SJCRH30 (cell line): ENCODE data around the gene NOD1. TPM values are rescaled to one million over a fixed set of nuclear protein-coding genes. Genes with fewer than 3 reads are reported as not detected.
"Not testable (repeated sequence)": the region's sequence is repeated elsewhere in the genome, so short reads cannot be mapped to it uniquely, and the experiment has no call there.

Source experiments
- DNase-seq, 2 experiments: peaks; one replicate each; pipeline ENCODE4 v3.0.0-alpha.2; 2015 to 2020
- H3K27ac ChIP-seq: fragments of 250-450 bp; sonication (Bioruptor Pico); 2 replicates; pipeline ENCODE4 v1.5.1; 2020; ENCODE audit warnings: mild to moderate bottlenecking, moderate library complexity
- H3K27me3 ChIP-seq: fragments of 250-450 bp; sonication (Bioruptor Pico); 2 replicates; pipeline ENCODE4 v1.5.1; 2020; ENCODE audit warnings: mild to moderate bottlenecking, moderate library complexity
- H3K36me3 ChIP-seq: fragments of 250-450 bp; sonication (Bioruptor Pico); 2 replicates; pipeline ENCODE4 v1.5.1; 2020; ENCODE audit warnings: mild to moderate bottlenecking, moderate library complexity
- H3K4me1 ChIP-seq: fragments of 250-450 bp; sonication (Bioruptor Pico); 2 replicates; pipeline ENCODE4 v1.5.1; 2020; ENCODE audit warnings: mild to moderate bottlenecking, moderate library complexity
- H3K4me3 ChIP-seq: fragments of 250-450 bp; sonication (Bioruptor Pico); 2 replicates; pipeline ENCODE4 v1.5.1; 2020; ENCODE audit warnings: mild to moderate bottlenecking, moderate library complexity
- H3K9me3 ChIP-seq: fragments of 250-450 bp; sonication (Bioruptor Pico); replicated peaks from 2 replicates; pipeline ENCODE4 v1.5.1; 2020; ENCODE audit warnings: mild to moderate bottlenecking, moderate library complexity
- total RNA-seq: library from RNA; depleted of rRNA; stranded (reverse); fragments of >200 nt; shearing (Covaris generic); gene quantifications from 2 replicates; pipeline ENCODE4 v1.2.3, GENCODE V29; 2014

The NOD1 gene
- total RNA-seq, 1 experiment from 2014 or later = 11.4 TPM

DNA sequence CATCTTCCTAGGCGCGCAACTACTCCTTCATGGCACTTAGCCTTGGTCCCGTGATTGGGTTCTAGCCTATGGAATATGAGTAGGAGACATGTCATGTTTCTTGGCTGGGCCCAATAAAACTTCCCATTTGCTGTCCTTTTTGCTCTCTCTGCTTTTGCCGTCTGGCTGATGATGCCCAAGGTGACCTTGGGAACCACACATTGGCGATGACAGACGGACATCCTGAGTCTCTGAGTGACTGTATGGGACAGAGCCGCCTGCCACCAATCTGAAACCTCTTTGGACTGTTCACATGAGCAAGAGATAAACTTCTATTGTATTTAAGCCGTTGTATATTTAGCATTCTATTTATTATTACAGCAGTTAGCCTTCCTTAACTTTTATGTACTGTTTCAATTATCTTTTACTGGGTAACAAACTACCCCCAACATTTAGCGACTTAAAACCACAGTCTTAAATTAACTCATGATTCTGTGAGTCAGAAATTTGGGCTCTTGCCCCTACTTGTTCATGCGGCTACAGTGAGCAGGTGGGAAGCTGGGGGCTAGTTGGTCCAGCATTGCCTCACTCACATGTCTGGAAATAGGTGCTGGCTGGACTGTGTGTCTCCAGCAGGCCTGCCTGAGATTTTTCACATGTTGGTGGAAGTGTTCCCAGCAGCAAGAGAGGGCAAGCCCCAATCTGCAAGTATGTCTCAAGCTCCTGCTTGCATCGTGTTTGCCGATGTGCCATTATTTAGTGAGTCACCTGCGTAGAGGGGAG lies 71.7 kb downstream of the NOD1 start:
- DNase-seq = peak; percentile 45 to 53
- H3K27ac ChIP-seq = no peak overlapping the region; the same call in 1 of the 2 replicates
- H3K4me1 ChIP-seq = peaks cover 7% of the 10 kb centered on the region; the same call in 1 of the 2 replicates

DNA sequence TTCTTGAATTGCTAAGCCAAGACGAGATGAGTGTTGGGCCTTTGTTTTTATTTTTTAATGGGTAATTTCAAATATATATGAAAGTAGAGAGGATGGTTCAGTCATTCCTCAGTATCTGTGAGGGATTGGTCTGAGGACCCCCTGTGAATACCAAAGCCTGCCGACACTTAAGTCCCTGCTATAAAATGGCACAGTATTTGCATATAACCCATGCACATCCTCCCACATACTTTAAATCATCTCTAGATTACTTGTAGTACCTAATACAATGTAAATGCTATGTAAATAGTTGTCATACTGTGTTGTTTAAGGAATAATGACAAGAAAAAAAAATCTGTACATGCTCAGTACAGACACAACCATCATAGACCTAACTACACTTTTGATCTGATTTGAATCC lies 73.4 kb downstream of the NOD1 start:
- no peak overlapping the region for H3K27ac ChIP-seq

More for the DNA sequence above, 71.7 kb downstream of the NOD1 start:
- Histone ChIP-seq H3K36me3 (peaks cover 6% of the 10 kb centered on the region), H3K27me3 (no peaks in the 10 kb centered on the region), H3K9me3 (no peaks in the 10 kb centered on the region), H3K4me3 (no peak overlapping the region)

DNA sequence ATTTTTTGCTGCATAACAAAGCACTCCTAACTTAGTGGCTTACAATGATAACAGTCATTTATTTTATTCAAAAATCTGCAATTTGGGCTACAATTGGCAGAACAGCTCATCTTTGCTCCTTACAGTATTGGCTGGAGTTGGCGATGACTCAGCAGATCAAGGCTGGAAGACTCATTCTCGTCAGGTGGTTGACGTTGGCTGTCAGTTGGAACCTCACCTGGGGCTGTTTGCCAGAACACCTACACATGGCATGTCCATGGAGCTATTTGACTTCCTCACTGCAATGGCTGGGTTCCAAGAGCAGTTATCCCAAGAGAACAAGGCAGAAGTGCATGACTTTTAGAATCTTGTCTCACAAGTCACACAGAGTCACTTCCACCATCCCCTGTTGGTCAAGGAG lies 75.1 kb downstream of the NOD1 start:
- Histone ChIP-seq H3K4me1 (peaks cover 7% of the 10 kb centered on the region; the same call in 1 of the 2 replicates), H3K36me3 (peaks cover 6% of the 10 kb centered on the region), H3K27ac (no peak overlapping the region), H3K4me3 (no peak overlapping the region), H3K9me3 (no peaks in the 10 kb centered on the region), H3K27me3 (no peaks in the 10 kb centered on the region)
- no peak for DNase-seq

More for the DNA sequence above, 73.4 kb downstream of the NOD1 start:
- Histone ChIP-seq H3K36me3 (peaks cover 6% of the 10 kb centered on the region), H3K4me1 (peaks cover 7% of the 10 kb centered on the region; the same call in 1 of the 2 replicates), H3K27me3 (no peaks in the 10 kb centered on the region), H3K4me3 (no peak overlapping the region), H3K9me3 (no peaks in the 10 kb centered on the region)
- no peak for DNase-seq

- H3K9me3 ChIP-seq = no peaks in the 10 kb centered on the region
- H3K36me3 ChIP-seq = peaks cover 2% of the 10 kb centered on the region; the same call in 1 of the 2 replicates
- no peaks in the 10 kb centered on the region for H3K4me1 ChIP-seq
- no peak overlapping the region for H3K27ac ChIP-seq
- H3K27me3 ChIP-seq = no peaks in the 10 kb centered on the region
- DNase-seq = no peak
- no peak overlapping the region for H3K4me3 ChIP-seq
Observed at GRCh38 chr7:30396389-30396788, 82.2 kb downstream of the NOD1 start.

DNA sequence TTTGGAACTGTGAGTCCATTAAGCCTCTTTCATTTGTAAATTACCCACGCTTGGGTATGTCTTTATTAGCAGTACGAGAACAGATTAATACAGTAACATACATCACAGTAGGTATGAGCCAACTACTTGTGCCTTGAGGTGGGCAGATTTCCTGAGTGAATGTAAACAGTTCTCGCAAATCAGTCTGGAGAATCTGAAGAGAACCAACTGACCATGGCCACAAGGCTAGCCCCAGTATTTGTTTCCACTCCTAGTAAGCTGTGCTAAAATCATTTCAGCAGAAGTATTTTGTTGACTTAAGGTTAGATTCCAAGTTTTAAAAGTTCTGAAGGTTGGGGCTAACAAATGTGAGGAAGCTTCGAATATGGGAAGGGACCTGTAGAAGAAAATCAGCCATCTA lies 82.9 kb downstream of the NOD1 start:
- Histone ChIP-seq H3K4me3 (no peak overlapping the region), H3K27ac (no peak overlapping the region), H3K27me3 (no peaks in the 10 kb centered on the region), H3K36me3 (peaks cover 2% of the 10 kb centered on the region; the same call in 1 of the 2 replicates), H3K9me3 (no peaks in the 10 kb centered on the region), H3K4me1 (no peaks in the 10 kb centered on the region)
- no peak for DNase-seq

GRCh38 chr7:30391806-30392205 lies 86.8 kb downstream of the NOD1 start:
- H3K4me3 ChIP-seq = no peak overlapping the region
- no peaks in the 10 kb centered on the region for H3K9me3 ChIP-seq
- H3K27me3 ChIP-seq = no peaks in the 10 kb centered on the region
- no peak overlapping the region for H3K27ac ChIP-seq
- no peaks in the 10 kb centered on the region for H3K4me1 ChIP-seq
- peaks cover 8% of the 10 kb centered on the region; the same call in 1 of the 2 replicates for H3K36me3 ChIP-seq
- no peak for DNase-seq

- no peaks in the 10 kb centered on the region for H3K9me3 ChIP-seq
- no peaks in the 10 kb centered on the region for H3K4me1 ChIP-seq
- no peaks in the 10 kb centered on the region for H3K27me3 ChIP-seq
- H3K36me3 ChIP-seq = peaks cover 8% of the 10 kb centered on the region; the same call in 1 of the 2 replicates
- no peak overlapping the region for H3K27ac ChIP-seq
- DNase-seq = no peak
- H3K4me3 ChIP-seq = no peak overlapping the region
Observed at GRCh38 chr7:30390736-30391636, 87.6 kb downstream of the NOD1 start.

DNA sequence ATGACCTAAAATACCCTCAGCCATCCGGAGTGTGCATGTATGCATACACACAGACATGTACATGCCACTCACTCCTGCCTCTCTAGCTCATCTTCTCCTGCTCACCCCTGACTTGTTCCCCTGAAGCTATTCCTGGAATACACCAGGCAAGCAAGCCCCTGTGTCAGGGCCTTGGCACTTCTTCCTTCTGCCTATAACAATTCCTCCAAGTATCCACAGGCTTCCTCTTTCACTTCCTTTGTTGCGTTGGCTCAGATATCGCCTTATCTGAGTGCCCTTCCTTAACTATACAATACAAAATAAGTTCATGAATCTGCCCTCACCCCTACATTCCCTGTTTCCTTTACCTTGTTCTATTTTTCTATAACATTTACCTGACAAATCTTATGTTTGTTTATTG lies 88.8 kb downstream of the NOD1 start:
- Histone ChIP-seq H3K4me1 (no peaks in the 10 kb centered on the region), H3K36me3 (peaks cover 8% of the 10 kb centered on the region; the same call in 1 of the 2 replicates), H3K4me3 (no peak overlapping the region), H3K27me3 (no peaks in the 10 kb centered on the region), H3K27ac (no peak overlapping the region), H3K9me3 (no peaks in the 10 kb centered on the region)
- no peak for DNase-seq

GRCh38 chr7:30382607-30383006 lies 96.0 kb downstream of the NOD1 start:
- no peak overlapping the region for H3K4me3 ChIP-seq
- no peaks in the 10 kb centered on the region for H3K27me3 ChIP-seq
- H3K4me1 ChIP-seq = peaks cover 6% of the 10 kb centered on the region
- no peak for DNase-seq
- no peaks in the 10 kb centered on the region for H3K36me3 ChIP-seq
- no peak overlapping the region for H3K27ac ChIP-seq
- peaks cover 14% of the 10 kb centered on the region for H3K9me3 ChIP-seq

- H3K27ac ChIP-seq, DNase-seq, H3K27me3 ChIP-seq, H3K4me3 ChIP-seq, H3K36me3 ChIP-seq, H3K4me1 ChIP-seq: not testable (repeated sequence)
- H3K9me3 ChIP-seq = peaks cover 14% of the 10 kb centered on the region
Observed at GRCh38 chr7:30380824-30381223, 97.8 kb downstream of the NOD1 start.

DNA sequence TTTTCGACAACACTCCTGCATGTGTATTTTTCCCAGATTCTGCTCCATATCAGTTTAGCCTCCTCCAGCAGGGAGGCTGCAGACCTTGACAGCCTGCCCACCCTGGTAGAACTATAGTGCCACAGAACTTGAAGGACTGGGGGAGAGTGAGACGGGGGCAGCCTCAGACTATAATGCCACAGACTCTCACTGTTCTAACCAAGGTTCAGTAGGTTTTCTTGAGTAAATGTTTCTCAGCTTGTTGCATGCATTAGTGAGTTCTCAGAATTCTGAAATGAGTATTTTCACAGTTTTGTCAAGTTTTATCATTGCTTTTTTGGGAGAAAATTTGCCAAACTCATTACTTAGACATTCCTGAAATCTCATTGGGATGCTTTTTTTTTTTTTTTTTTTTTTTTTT lies 98.3 kb downstream of the NOD1 start:
- H3K36me3 ChIP-seq = no peaks in the 10 kb centered on the region
- H3K4me1 ChIP-seq = peaks cover 6% of the 10 kb centered on the region
- H3K4me3 ChIP-seq = no peak overlapping the region
- no peak overlapping the region for H3K27ac ChIP-seq
- H3K9me3 ChIP-seq = peaks cover 14% of the 10 kb centered on the region
- DNase-seq = no peak
- H3K27me3 ChIP-seq = no peaks in the 10 kb centered on the region

- H3K36me3 ChIP-seq = no peaks in the 10 kb centered on the region
- no peak for DNase-seq
- no peak overlapping the region for H3K4me3 ChIP-seq
- H3K27ac ChIP-seq = no peak overlapping the region
- H3K4me1 ChIP-seq = peaks cover 6% of the 10 kb centered on the region
- H3K27me3 ChIP-seq = no peaks in the 10 kb centered on the region
- H3K9me3 ChIP-seq = peaks cover 14% of the 10 kb centered on the region
Observed at GRCh38 chr7:30379741-30380140, 98.8 kb downstream of the NOD1 start.

GRCh38 chr7:30379131-30379530 lies 99.5 kb downstream of the NOD1 start:
- Histone ChIP-seq H3K27me3 (no peaks in the 10 kb centered on the region), H3K27ac (no peak overlapping the region), H3K4me3 (no peak overlapping the region), H3K36me3 (no peaks in the 10 kb centered on the region), H3K4me1 (peaks cover 6% of the 10 kb centered on the region), H3K9me3 (peaks cover 14% of the 10 kb centered on the region)
- peak in 1 of 2 experiments; percentile 41 for DNase-seq

- no peaks in the 10 kb centered on the region for H3K36me3 ChIP-seq
- no peak for DNase-seq
- H3K27me3 ChIP-seq = no peaks in the 10 kb centered on the region
- peaks cover 6% of the 10 kb centered on the region for H3K4me1 ChIP-seq
- no peak overlapping the region for H3K4me3 ChIP-seq
- no peak overlapping the region for H3K27ac ChIP-seq
- H3K9me3 ChIP-seq = peaks cover 12% of the 10 kb centered on the region; the same call in 1 of the 2 replicates
Observed at GRCh38 chr7:30378275-30378674, 100.3 kb downstream of the NOD1 start.
